Measurements from ENCODE around the gene CNTNAP2.

Gene CNTNAP2

GRCh38 chr7:147014286-147014955 is 897.8 kb downstream of the CNTNAP2 start:
- no peak for DNase-seq (ENCODE audit: low read depth in 2 of 2)

- DNase-seq (ENCODE audit: low read depth in 2 of 2): no peak
Observed at GRCh38 chr7:147015999-147016398, 899.4 kb downstream of the CNTNAP2 start.

DNA sequence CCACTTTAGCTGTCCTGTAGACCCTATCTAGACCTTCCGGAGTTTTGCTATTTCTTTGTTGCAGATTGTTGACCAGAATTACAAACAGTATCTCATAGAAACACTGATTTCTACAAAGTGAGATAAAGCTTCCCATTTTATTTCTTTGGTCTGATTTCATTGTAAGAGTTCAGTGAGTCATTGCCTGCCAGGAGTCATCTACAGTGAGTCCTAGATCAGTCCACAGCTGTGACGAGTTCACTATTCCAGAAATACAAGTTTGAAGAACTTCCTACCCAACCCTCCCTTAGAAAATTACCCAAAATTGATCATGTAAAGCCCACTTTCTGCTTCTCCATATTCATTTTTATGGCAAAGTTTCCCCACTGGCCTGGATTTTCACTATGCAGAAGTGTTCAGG is 905.5 kb downstream of the CNTNAP2 start:
- DNase-seq (ENCODE audit: low read depth in 2 of 2): no peak

DNA sequence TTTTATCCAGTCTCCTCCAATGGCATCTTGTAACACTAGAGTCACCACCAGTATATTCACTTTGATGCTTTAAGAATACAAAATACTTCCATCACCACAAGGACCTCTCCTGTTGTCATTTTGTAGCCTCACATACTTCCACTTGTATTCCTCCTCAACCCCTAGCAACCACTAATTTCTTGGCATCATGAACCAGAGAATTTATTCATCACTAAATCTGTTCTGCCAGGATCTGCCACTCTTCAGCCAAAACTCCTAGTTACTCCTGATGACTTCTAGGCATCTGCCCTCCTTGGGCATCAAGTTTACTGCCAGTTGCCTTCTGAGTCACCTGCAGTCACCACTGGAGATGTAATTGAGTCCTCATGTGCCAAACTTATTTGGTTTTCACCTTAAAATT is 906.8 kb downstream of the CNTNAP2 start:
- DNase-seq (ENCODE audit: low read depth in 2 of 2): no peak

- DNase-seq (ENCODE audit: low read depth in 2 of 2): no peak
Observed at GRCh38 chr7:147029953-147030352, 913.4 kb downstream of the CNTNAP2 start.

DNA sequence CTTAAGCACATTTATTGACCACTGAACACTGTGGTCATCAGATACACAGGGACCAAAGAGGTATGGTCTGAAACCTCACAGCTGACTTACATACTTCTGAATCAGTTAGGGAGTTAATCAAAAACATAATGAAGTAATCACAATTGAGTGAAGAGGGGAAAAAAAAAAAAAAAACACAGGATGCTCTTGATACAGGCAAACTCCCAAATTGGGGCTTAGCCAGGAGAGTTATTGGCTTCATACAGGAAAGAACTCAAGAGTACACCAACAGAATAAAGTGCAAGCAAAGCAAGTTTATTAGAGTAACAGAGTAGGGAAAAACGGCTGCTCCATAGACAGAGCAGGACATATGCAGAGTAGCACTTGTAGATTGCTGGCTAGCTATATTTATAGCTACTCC is 917.0 kb downstream of the CNTNAP2 start:
- DNase-seq (ENCODE audit: low read depth in 2 of 2): no peak

GRCh38 chr7:147041438-147041837 is 924.8 kb downstream of the CNTNAP2 start:
- DNase-seq (ENCODE audit: low read depth in 2 of 2): no peak

GRCh38 chr7:147044941-147045340 is 928.3 kb downstream of the CNTNAP2 start:
- no peak for DNase-seq (ENCODE audit: low read depth in 2 of 2)

DNA sequence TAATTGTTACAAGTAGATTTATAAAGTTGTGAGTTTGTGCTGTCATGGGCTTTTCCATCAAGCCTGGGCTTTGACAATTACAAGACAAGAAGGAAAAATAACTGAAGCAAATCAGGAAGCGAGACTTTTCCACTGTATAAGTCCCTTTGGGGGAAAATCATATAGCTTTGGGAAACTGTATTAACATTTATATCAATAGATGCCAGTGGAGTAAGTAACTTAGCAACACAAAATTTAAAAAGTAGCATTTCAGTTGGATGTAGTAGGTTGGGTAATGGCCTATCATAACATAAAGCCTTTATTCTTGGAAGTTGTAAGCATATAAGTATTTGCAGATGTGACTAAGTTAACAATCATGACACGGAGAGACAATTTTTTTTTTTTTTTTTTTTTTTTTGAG is 931.1 kb downstream of the CNTNAP2 start:
- no peak for DNase-seq (ENCODE audit: low read depth in 2 of 2)

GRCh38 chr7:147048864-147049263 is 932.3 kb downstream of the CNTNAP2 start:
- DNase-seq (ENCODE audit: low read depth in 2 of 2): no peak

GRCh38 chr7:147052818-147053217 is 936.2 kb downstream of the CNTNAP2 start:
- DNase-seq (ENCODE audit: low read depth in 2 of 2): no peak

DNA sequence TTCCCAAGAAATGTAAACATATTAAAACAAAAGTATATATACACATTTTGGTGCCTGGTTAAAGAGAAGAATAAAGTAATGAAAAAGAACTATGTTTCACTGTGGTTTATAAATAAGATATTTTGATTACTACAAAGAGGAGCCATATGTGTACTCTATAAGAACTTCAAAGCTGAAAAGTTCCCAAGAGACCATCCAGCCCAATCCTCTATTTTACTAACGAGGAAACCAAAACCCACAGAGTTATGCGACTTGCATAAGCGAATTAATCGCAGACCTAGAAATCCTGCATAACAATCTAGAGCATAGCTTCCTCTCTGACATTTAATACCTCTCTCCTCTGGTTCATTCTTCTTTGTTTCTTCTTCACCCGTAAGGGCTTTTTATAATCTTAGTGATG is 937.1 kb downstream of the CNTNAP2 start:
- no peak for DNase-seq (ENCODE audit: low read depth in 2 of 2)

DNA sequence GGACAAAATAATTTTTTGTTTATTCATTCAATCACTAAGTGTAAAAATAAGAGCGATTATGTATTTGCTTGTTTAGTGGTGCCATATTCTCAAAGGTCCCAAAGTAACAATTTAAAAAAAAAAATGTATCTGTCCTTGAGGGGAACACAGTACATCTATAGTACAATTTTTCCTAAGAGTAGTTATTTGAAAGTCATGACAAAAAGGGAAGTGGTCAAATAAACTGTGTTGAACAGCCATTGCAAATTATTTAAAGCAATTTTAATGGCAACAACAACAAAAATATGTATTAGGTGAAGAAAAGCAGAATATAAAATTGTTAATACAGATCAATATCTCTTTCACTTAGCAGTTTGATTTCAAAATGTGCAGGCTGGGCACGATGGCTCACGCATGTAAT is 943.5 kb downstream of the CNTNAP2 start:
- DNase-seq (ENCODE audit: low read depth in 2 of 2): no peak

- DNase-seq (ENCODE audit: low read depth in 2 of 2): no peak
Observed at GRCh38 chr7:147062897-147063296, 946.3 kb downstream of the CNTNAP2 start.

DNA sequence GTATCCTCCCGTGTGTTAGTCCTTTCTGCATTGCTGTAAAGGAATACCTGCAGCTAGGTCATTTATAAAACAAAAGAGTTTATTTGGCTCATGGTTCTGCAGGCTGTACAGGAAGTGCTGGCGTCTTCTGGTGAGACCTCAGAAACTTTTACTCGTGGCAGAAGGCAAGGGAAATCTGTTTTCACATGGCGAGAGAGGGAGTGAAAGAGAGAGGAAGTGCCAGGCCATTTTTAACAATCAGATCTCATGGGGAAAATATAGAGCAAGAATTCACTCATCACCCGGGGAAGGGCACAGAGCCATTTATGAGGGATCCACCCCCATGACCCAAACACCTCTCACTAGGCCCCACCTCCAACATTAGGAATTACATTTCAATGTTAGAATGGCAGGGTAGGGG is 952.2 kb downstream of the CNTNAP2 start:
- no peak for DNase-seq (ENCODE audit: low read depth in 2 of 2)

- DNase-seq (ENCODE audit: low read depth in 2 of 2): no peak
Observed at GRCh38 chr7:147069771-147070170, 953.2 kb downstream of the CNTNAP2 start.

- no peak for DNase-seq (ENCODE audit: low read depth in 2 of 2)
Observed at GRCh38 chr7:147070886-147071285, 954.3 kb downstream of the CNTNAP2 start.

DNA sequence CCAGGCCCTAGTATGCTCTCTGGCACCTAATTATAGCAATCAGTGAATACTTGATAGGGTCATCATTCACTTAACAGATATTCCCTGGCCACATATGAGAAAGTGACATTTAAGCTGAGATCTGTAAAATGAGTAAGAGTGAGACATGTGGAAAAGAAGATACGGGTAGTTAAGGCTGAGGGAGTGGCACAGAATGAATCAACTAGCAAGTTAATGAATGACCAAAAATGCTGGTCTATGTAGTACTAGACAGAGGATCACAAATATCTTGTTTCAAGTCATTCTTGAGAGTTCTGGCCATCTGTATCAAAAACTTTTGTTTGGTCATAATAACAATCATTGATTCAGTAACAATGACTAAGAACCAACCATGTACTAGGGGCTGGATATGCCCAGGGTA is 954.9 kb downstream of the CNTNAP2 start:
- DNase-seq (ENCODE audit: low read depth in 2 of 2): no peak

DNA sequence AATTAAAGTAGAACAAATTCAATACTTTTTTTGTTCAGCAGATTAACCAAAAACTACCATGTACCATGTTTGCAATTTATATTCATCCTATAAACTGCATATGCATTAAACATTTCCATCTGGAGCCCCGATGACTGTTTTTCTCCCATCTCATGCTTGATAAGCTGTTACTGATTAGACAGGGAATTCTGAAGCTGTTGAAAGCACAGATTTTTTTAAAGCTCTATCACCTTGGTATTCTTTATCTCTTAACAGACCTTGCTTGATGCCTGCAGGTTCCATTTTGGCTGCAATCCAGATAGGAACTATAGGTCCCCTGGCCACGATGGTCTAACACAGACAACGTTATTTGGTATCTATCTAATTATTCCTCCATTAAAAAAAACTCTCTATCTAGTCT is 961.7 kb downstream of the CNTNAP2 start:
- no peak for DNase-seq (ENCODE audit: low read depth in 2 of 2)

- DNase-seq (ENCODE audit: low read depth in 2 of 2): no peak
Observed at GRCh38 chr7:147079083-147079482, 962.5 kb downstream of the CNTNAP2 start.

- DNase-seq (ENCODE audit: low read depth in 2 of 2): no peak
Observed at GRCh38 chr7:147079921-147080420, 963.4 kb downstream of the CNTNAP2 start.

- DNase-seq (ENCODE audit: low read depth in 2 of 2): no peak
Observed at GRCh38 chr7:147081117-147081516, 964.5 kb downstream of the CNTNAP2 start.

DNA sequence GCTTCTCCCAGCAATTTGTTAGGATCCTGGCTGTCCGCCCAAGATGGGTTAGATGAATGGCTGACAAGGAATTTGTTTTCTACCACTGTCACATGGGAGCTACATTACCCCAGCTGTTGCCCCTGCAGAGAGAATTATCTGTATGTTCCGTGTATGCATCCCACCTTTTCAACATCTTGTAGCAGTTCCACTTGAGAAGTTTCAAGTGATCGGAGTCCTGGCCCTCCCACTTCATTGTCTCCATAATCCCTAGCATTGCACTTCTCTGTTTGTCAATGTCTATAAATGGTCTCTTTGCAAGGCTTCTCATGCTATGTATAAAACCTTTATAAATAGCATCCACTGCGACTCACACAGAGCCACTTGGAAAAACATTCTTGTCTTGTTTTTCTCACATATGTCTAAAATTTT is 972.5 kb downstream of the CNTNAP2 start:
- DNase-seq (ENCODE audit: low read depth in 2 of 2): no peak

DNA sequence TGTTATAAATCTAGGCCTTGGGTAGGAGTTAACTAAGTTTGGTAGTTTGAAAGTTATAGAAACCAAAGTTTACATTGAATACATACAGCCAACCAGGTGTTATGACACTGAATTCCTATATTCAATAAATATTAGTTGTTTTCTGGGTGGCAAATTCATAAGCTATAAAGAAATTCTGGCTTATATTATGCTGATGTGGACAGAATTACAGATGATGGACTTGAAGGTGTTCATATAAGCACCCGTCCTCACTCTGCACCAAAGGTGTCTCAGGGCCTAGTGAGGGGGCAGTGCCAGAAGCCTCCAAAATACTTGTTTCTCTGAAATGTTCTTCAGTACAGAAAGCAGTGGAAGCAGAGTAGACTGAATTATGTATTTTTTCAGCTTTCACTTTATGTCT is 973.0 kb downstream of the CNTNAP2 start:
- no peak for DNase-seq (ENCODE audit: low read depth in 2 of 2)

Measured in stimulated activated CD4-positive, alpha-beta T cell treated with anti-CD3 and anti-CD28 coated beads, Interleukin-1b, Interleukin-23, amount 100 ng/mL, for 1 hour (primary cell).